SH-SY5Y (cell line): Measurements from ENCODE around the gene PLCG1.

Source experiments
- GATA2 ChIP-seq: IDR thresholded peaks from 2 replicates; pipeline ENCODE4 v1.6.1; 2011; ENCODE audit warnings: mild to moderate bottlenecking, low read depth, low read length
- GATA3 ChIP-seq: IDR thresholded peaks from 2 replicates; pipeline ENCODE4 v1.6.1; 2011; ENCODE audit warnings: low read depth, mild to moderate bottlenecking, low read length, moderate library complexity

DNA sequence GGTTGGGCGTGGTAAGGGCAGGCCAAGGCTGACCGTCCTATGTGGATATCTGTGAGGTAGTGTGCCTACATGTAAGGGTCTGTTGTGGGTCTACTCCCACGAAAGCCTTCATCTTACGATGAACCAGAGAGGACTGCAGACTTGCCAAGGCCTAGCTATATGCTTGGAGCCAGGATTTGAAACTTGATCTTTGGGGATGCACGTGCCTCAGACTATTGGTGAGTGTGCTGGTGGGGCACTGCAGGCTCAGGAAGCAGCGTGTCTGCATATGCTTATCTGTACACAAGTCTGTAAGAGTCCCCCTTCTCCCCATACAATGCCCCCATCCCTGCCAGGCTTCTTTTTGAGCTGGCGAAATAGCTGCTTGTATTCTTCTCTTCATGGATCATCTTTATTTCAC, 17.9 kb downstream of the PLCG1 start:
- TF ChIP-seq GATA3 (no peak), GATA2 (no peak)
